NCI-H1930 (cell line): ENCODE data around the gene C4A.
"Not testable (repeated sequence)": the region's sequence is repeated elsewhere in the genome, so short reads cannot be mapped to it uniquely, and the experiment has no call there.

Experiments
- DNase-seq, 2 experiments: peaks; one replicate each; lab custom pipeline; 2025; lab: John Stamatoyannopoulos, UW

The C4A gene

DNA sequence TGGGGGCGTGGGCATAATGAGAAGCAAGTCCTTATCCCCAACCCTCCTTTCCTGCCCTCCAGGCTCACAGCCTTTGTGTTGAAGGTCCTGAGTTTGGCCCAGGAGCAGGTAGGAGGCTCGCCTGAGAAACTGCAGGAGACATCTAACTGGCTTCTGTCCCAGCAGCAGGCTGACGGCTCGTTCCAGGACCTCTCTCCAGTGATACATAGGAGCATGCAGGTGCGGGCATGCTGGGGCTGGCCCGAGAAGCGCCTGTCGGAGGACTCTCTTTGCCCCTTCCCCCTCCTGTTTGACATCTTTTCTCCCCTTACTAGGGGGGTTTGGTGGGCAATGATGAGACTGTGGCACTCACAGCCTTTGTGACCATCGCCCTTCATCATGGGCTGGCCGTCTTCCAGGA, 46.8 kb downstream of the C4A start:
- DNase-seq: not testable (repeated sequence)

DNA sequence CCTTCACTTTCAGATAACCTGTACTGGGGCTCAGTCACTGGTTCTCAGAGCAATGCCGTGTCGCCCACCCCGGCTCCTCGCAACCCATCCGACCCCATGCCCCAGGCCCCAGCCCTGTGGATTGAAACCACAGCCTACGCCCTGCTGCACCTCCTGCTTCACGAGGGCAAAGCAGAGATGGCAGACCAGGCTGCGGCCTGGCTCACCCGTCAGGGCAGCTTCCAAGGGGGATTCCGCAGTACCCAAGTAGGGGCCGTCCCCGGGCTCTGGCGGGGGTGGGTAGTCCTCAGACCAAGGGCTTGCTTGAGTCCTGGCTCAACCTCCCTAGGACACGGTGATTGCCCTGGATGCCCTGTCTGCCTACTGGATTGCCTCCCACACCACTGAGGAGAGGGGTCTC, 47.7 kb downstream of the C4A start:
- not testable (repeated sequence) for DNase-seq

GRCh38 chr6:32035283-32036013, 53.6 kb downstream of the C4A start:
- not testable (repeated sequence) for DNase-seq

- DNase-seq: not testable (repeated sequence)
These were observed 55.3 kb downstream of the C4A start for GRCh38 chr6:32037136-32037535.

DNA sequence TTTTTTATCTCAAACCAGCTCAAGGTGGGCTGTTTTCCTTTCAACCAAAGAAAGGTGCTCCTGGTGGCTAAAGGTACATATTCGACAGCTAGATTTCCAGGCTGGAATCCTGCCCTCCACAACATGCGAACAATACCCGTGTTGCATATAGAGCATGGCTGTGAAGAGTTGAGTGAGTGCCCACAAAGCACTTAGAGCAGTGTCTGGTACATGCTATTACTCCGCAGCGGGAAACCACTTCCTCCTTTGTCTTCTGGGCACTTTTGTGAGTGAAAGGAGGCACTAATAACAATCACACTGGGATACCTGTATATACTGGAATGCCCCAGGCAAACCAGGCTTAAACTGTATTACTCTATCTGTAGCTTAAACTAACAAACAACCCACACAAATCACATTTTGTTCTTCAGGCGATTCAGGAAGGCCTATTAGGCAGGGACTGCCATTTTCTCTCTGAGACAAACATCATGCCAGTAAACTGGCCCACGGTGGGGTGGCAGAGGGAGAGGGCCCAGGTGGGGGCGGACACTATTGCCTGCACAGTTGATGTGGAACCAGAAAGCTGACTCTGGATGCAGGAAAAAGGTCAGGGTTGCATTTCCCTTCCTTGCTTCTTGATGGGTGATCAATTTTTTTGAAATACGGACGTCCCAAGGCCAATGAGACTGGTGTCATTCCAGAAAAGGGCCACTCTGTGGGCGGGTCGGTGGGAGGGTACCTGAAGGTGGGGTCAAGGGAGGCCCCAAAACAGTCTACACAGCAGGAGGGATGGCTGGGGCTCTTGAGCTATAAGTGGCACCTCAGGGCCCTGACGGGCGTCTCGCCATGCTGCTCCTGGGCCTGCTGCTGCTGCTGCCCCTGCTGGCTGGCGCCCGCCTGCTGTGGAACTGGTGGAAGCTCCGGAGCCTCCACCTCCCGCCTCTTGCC, 56.0 kb downstream of the C4A start, which contains the start of gene CYP21A2:
CYP21A2 (plus strand) TSS at position 818 of the 927 bp plus-strand sequence; CDS start at position 826, 8 bp downstream.
- not testable (repeated sequence) for DNase-seq

GRCh38 chr6:32038878-32039277, 57.0 kb downstream of the C4A start:
- not testable (repeated sequence) for DNase-seq

DNA sequence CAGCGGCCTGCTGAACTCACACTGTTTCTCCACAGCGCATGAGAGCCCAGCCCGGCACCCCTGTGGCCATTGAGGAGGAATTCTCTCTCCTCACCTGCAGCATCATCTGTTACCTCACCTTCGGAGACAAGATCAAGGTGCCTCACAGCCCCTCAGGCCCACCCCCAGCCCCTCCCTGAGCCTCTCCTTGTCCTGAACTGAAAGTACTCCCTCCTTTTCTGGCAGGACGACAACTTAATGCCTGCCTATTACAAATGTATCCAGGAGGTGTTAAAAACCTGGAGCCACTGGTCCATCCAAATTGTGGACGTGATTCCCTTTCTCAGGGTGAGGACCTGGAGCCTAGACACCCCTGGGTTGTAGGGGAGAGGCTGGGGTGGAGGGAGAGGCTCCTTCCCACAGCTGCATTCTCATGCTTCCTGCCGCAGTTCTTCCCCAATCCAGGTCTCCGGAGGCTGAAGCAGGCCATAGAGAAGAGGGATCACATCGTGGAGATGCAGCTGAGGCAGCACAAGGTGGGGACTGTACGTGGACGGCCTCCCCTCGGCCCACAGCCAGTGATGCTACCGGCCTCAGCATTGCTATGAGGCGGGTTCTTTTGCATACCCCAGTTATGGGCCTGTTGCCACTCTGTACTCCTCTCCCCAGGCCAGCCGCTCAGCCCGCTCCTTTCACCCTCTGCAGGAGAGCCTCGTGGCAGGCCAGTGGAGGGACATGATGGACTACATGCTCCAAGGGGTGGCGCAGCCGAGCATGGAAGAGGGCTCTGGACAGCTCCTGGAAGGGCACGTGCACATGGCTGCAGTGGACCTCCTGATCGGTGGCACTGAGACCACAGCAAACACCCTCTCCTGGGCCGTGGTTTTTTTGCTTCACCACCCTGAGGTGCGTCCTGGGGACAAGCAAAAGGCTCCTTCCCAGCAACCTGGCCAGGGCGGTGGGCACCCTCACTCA, 57.7 kb downstream of the C4A start:
- not testable (repeated sequence) for DNase-seq

DNA sequence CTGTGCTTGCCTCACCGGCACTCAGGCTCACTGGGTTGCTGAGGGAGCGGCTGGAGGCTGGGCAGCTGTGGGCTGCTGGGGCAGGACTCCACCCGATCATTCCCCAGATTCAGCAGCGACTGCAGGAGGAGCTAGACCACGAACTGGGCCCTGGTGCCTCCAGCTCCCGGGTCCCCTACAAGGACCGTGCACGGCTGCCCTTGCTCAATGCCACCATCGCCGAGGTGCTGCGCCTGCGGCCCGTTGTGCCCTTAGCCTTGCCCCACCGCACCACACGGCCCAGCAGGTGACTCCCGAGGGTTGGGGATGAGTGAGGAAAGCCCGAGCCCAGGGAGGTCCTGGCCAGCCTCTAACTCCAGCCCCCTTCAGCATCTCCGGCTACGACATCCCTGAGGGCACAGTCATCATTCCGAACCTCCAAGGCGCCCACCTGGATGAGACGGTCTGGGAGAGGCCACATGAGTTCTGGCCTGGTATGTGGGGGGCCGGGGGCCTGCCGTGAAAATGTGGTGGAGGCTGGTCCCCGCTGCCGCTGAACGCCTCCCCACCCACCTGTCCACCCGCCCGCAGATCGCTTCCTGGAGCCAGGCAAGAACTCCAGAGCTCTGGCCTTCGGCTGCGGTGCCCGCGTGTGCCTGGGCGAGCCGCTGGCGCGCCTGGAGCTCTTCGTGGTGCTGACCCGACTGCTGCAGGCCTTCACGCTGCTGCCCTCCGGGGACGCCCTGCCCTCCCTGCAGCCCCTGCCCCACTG, 58.6 kb downstream of the C4A start:
- not testable (repeated sequence) for DNase-seq

DNA sequence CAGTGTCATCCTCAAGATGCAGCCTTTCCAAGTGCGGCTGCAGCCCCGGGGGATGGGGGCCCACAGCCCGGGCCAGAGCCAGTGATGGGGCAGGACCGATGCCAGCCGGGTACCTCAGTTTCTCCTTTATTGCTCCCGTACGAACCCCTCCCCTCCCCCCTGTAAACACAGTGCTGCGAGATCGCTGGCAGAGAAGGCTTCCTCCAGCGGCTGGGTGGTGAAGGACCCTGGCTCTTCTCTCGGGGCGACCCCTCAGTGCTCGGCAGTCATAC, 59.1 kb downstream of the C4A start:
- DNase-seq: not testable (repeated sequence)

DNA sequence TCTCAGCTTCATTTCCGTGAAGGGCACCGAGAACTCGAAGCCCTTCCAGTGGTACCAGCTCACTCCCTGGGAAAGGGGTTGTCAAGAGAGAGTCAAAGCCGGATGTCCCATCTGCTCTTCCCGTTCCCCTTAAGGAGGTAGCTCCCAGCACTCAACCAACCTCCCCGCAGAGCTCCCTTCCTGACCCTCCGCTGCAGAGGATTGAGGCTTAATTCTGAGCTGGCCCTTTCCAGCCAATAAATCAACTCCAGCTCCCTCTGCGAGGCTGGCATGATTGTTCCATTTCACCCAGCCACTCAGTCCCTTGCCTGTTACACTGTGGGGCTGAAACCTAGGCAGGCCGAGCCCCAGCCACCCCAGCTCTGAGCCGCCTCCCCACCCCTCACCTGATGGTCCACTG, 59.5 kb downstream of the C4A start:
- not testable (repeated sequence) for DNase-seq

- DNase-seq: not testable (repeated sequence)
These were observed 60.4 kb downstream of the C4A start for GRCh38 chr6:32042276-32042675.

- not testable (repeated sequence) for DNase-seq
These were observed 61.9 kb downstream of the C4A start for GRCh38 chr6:32043589-32044380.

- DNase-seq: not testable (repeated sequence)
These were observed 63.1 kb downstream of the C4A start for GRCh38 chr6:32044916-32045315.

DNA sequence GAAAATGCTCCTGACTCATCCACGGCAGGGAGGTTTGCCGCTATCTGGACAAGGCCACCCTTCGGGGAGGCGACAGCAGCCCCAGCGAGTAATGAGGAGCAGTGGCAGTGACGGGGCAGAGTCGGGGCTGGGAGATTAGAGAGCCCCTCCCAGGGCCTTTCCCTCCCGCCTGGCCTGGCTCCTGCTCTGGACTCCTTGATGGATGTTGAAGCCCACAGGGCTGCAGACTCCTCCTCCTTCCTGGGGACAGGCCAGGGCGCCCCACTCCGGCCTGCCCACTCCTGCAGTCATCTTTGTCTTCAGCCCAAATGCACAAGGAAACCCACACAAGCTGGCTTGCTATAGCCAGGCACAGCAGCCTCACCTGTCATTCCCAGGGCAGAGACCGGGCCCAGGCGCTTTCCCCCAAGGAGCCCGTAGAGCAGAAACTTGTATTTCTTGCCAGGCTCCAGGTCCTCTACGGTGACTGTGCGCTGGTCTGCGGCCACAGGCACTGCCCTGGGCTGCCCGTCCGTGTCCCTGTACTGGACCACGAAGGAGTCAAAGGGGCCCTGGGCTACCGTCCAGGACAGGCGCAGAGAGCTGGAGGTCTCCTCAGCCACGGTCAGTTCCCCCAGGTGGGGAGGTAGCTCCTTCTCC, 64.1 kb downstream of the C4A start:
- no peak for DNase-seq

GRCh38 chr6:32046450-32047083, 64.7 kb downstream of the C4A start:
- no peak for DNase-seq

DNA sequence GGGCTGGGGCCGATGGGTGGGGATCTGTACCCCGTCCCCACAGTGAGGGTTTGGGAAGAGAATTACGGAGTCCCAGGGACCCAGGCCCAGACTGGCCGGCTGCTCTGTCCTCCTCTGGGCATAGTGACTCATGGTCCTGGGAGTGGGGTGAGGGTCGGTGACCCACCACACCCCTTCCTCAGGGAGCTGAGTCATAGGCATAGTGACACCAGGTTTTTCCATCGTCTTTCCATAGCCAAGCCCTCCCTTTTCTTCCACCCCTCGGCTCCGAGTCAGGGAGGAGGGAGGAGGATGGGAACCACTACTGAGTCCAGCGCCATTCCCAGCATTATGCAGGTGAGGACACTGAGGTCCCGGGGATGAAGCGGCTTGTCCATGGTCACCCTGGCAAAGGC, 65.2 kb downstream of the C4A start:
- no peak for DNase-seq

- DNase-seq: no peak
These were observed 65.6 kb downstream of the C4A start for GRCh38 chr6:32047539-32047854.

DNA sequence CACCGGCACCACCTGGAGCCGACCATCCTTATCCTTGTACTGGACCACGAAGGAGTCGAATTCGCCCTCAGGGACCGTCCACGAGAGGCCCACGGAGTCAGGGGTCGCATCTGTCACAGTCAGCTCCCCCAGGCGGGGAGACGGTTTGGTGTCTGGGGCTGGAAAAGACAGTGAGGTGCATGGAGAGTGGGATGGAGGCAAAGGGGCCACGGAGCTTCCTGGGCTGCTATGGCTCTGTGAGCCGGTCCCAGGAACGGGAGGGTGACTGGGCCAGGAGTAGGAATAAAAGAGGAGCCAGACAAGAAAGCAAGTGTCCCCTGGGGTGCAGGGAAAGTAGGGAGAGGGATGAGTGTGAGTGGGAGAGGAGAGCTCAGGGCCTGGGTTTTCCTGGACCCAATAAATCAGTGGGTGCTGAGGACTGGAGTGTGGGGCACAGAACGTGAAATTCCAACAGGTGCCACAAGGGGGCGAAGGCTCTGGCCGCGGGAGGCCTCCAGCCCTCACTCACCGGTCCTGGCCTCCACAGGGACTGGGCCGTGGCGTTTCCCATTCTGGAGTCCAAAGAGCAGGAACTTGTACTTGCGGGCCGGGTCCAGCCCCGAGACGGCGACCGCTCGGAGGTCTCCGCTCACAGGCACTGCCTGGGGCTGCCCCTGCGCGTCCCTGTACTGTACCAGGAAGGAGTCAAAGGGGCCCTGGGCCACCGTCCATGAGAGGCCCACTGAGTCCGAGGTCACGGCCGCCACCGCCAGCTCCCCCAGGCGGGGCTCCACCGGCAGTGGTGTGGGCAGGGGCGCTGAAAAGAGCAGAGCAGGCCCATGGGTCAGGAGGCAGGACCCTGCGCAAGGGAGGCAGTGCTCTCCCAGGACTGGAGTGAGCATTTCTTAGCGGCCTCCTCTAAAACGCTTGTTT, 66.3 kb downstream of the C4A start:
- DNase-seq: peak in 1 of 2 experiments; percentile 48
